Lower lobe of right lung (tissue), 2 donors: ENCODE results near the gene PCGF3. TPM values are rescaled to one million over a fixed set of nuclear protein-coding genes. Genes with fewer than 3 reads are reported as not detected.

ENCODE experiments used
- ATAC-seq, 2 donors: fragments of 200-7000 bp; cut with Tn5 transposase; one replicate each; pipeline ENCODE4 v1.9.1; 2020 to 2022; ENCODE audit warnings: mild to moderate bottlenecking in 2 of 2, moderate library complexity in 2 of 2
- DNase-seq: peaks from one replicate; pipeline ENCODE4 v3.0.0-alpha.2; 2020
- H3K27ac ChIP-seq: fragments of 200-600 bp; one replicate; pipeline ENCODE4 v1.8.0; 2022
- H3K27me3 ChIP-seq: fragments of 200-600 bp; one replicate; pipeline ENCODE4 v1.8.0; 2022; ENCODE audit warnings: low read depth
- H3K36me3 ChIP-seq: fragments of 200-600 bp; one replicate; pipeline ENCODE4 v1.8.0; 2022; ENCODE audit warnings: mild to moderate bottlenecking
- H3K4me1 ChIP-seq: fragments of 200-600 bp; one replicate; pipeline ENCODE4 v1.8.0; 2022
- H3K4me3 ChIP-seq: fragments of 200-600 bp; one replicate; pipeline ENCODE4 v1.8.0; 2022; ENCODE audit warnings: mild to moderate bottlenecking
- H3K9me3 ChIP-seq: fragments of 200-600 bp; one replicate; pipeline ENCODE4 v1.8.0; 2022
- intact Hi-C: fragments of 100-400 bp; cut with DNase I; formaldehyde crosslinking; loops from one replicate; pipeline ENCODE4 v1.11.0; 2022
- total RNA-seq: library from RNA; stranded (reverse); fragmentation: NEBNext Ultra II Directional; extraction: Animal tissue kit (Norgen Biotek cat#: 25700); gene quantifications from one replicate; pipeline ENCODE4 v1.2.1, GENCODE V29; 2021
- TF ChIP-seq, protein P1 (sequence below): fragments of 200-600 bp; IDR thresholded peaks from one replicate; pipeline ENCODE4 v1.8.0; 2022; ENCODE audit warnings: antibody characterized with exemption, mild to moderate bottlenecking
- donor health status: DM: no; HTN: yes; CAD: no; lungs with severe emphysema.

PCGF3 gene
- total RNA-seq, 1 donor from 2014 or later = 44.8 TPM

DNA sequence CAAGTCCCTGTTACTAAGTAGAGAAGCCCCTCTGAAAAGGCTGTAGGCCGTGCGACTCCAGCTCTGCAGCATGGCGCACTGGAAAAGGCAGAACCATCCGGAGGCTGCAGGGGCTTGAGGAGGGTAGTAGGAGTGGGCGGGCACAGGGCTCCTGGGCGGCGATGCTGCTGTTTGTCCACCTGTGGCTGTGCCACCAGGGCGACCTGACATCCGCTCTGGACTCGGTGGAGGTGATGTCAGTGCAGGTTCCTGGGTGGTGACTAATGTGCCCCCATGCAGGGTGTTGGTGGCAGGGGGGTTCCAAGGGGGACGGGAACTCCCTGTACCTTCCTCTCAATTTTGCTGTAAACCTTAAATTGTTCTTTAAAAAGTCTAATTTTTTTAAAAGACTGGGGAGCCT, 58.3 kb downstream of the PCGF3 start:
- intact Hi-C loops = no loop called here
- H3K9me3 ChIP-seq = no peaks in the 10 kb centered on the region
- TF ChIP-seq, protein P1, sequence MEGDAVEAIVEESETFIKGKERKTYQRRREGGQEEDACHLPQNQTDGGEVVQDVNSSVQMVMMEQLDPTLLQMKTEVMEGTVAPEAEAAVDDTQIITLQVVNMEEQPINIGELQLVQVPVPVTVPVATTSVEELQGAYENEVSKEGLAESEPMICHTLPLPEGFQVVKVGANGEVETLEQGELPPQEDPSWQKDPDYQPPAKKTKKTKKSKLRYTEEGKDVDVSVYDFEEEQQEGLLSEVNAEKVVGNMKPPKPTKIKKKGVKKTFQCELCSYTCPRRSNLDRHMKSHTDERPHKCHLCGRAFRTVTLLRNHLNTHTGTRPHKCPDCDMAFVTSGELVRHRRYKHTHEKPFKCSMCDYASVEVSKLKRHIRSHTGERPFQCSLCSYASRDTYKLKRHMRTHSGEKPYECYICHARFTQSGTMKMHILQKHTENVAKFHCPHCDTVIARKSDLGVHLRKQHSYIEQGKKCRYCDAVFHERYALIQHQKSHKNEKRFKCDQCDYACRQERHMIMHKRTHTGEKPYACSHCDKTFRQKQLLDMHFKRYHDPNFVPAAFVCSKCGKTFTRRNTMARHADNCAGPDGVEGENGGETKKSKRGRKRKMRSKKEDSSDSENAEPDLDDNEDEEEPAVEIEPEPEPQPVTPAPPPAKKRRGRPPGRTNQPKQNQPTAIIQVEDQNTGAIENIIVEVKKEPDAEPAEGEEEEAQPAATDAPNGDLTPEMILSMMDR = no peak
- H3K27me3 ChIP-seq = no peaks in the 10 kb centered on the region
- ATAC-seq = peak in 1 of 2 donors; percentile 6
- peaks cover 85% of the 10 kb centered on the region for H3K36me3 ChIP-seq
- H3K27ac ChIP-seq = no peak overlapping the region
- DNase-seq = peak; percentile 28
- peaks cover 3% of the 10 kb centered on the region for H3K4me1 ChIP-seq
- no peak overlapping the region for H3K4me3 ChIP-seq

DNA sequence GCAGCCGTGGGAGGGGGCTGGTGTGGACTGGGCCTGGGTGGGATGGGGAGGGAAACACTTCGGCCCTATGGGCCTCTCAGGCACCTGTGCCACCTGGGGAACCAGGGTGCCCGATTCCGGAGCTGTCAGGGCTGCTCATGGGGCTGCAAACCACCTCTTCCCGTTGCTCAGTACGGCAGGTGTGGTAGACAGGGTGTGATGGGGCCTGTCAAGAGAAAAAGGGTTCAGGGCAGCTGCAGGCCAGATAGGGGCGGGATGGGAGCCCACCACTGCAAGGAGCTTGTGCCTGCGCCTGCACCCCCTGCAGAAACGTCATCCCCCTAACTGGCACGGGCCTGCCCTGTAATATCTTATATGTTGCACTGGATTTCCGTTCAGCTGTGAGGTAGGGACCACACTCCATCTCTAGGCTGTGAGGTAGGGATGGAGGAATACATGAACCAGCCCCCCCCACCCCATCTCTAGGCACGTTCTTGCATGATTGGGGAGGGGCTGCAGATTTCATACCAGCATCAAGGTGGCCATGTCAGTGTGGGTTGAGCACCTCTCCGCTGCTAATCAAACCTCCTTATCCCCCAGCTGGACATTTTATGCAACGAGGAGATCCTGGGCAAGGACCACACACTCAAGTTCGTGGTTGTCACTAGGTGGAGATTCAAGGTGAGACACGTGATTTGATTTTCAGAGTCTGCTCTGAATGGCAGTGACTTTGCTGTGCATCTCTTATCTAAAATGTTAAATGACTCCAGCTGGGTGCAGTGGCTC, 59.0 kb downstream of the PCGF3 start:
- DNase-seq (peak; percentile 26), ATAC-seq (peak in 1 of 2 donors; percentile 28)
- peaks cover 91% of the 10 kb centered on the region for H3K36me3 ChIP-seq
- no peaks in the 10 kb centered on the region for H3K27me3 ChIP-seq
- peaks cover 3% of the 10 kb centered on the region for H3K4me1 ChIP-seq
- intact Hi-C loops = no loop called here
- no peak overlapping the region for H3K27ac ChIP-seq
- no peaks in the 10 kb centered on the region for H3K9me3 ChIP-seq
- H3K4me3 ChIP-seq = no peak overlapping the region
- TF ChIP-seq, protein P1 = no peak

DNA sequence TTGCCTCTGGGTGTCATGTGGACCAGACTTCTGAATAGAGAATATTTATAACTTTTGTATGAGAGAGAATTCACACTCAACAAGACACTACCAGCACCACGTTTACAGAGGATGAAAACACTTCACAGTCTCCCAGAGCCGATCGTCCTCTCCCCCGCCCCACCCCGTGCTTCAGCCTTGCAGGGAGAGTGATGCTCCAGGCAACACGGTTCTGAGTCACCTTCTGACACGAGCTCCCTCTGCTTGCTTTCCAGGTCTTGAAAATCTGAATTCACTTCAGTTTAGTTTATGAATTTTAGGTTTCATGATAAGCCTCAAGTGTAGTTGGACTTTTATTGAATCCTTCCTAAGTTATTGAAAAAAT, 60.5 kb downstream of the PCGF3 start:
- Histone ChIP-seq H3K4me1 (peaks cover 3% of the 10 kb centered on the region), H3K27me3 (no peaks in the 10 kb centered on the region), H3K36me3 (peaks cover 95% of the 10 kb centered on the region), H3K9me3 (no peaks in the 10 kb centered on the region), H3K27ac (no peak overlapping the region), H3K4me3 (no peak overlapping the region)
- ATAC-seq = no peak
- intact Hi-C loops = no loop called here
- TF ChIP-seq, protein P1 = no peak
- DNase-seq = peak; percentile 30

DNA sequence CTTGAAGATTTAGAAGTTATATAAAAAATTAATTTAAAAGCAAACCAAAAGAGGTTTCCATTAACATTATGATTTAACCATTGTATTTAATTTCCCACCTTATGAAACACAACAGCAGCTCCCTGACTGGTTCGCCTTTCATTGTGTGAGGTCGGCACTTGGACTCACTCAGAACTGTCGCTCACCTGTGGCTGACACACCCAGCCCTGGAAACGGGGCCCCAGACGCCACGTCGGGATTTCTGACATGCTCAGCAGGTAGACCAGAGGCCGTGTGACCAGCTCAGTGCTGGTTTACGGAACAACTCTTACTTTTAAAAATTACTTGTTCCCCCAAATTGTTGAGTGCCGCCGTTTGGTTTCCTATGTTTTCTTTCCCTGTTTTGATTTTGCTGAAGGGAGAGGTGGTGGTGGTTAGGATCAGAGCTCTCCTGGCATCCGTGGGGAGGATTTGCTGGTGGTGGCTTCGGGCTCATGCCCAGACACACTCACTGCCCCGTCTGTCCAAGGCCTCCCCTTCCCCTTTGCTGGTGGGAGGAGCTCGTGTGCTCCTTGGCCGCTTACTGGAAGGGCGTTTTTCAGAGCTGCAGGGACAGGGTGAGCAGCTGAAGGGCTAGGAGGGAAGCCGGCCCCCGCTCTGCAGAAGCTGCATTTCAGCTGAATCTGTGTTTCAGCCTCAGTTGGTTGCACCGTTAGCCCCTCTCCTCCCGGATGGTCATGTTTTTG, 61.1 kb downstream of the PCGF3 start:
- DNase-seq = peak; percentile 35
- TF ChIP-seq, protein P1 = no peak
- Histone ChIP-seq H3K9me3 (no peaks in the 10 kb centered on the region), H3K36me3 (peaks cover 94% of the 10 kb centered on the region), H3K27ac (no peak overlapping the region), H3K27me3 (no peaks in the 10 kb centered on the region), H3K4me3 (no peak overlapping the region), H3K4me1 (peaks cover 3% of the 10 kb centered on the region)
- ATAC-seq = no peak
- intact Hi-C loops = no loop called here

DNA sequence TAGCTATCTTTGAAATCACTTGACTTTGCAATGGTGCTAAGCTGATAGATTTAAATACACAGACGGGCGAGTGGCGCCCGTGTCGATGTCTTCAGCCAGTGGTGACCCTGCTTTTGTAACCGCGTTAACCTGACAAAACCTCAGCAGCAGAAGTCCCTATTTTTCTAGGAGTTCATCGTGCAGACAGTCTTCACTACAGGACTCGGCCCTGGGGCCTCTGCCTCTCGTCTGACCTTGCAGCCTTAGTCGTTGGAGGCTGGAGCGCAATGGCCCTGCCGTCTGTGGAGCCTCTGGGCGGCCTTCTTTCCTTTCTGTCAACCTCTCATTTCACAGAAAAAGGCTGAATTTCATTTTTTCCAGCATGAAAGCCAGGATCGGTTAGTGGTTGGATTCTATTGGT, 62.4 kb downstream of the PCGF3 start:
- intact Hi-C loops = no loop called here
- H3K36me3 ChIP-seq = peaks cover 92% of the 10 kb centered on the region
- DNase-seq = peak; percentile 31
- no peak for ATAC-seq
- H3K27ac ChIP-seq = no peak overlapping the region
- H3K4me1 ChIP-seq = peaks cover 10% of the 10 kb centered on the region
- no peak overlapping the region for H3K4me3 ChIP-seq
- TF ChIP-seq, protein P1 = no peak
- no peaks in the 10 kb centered on the region for H3K27me3 ChIP-seq
- H3K9me3 ChIP-seq = no peaks in the 10 kb centered on the region
